Thoracic aorta (tissue), 2 donors: ENCODE results near the gene EXOC6B. TPM values are rescaled to one million over a fixed set of nuclear protein-coding genes. Genes with fewer than 3 reads are reported as not detected.

Source experiments
- ATAC-seq: fragments of 150-250 bp; one replicate; pipeline ENCODE4 v1.8.0; 2017; ENCODE audit warnings: low read depth; ENCODE audit not compliant: insufficient number of reproducible peaks, low FRiP score
- DNase-seq: peaks from one replicate; pipeline ENCODE4 v3.0.0-alpha.2; 2020; ENCODE audit warnings: low spot score
- H3K27ac ChIP-seq, 2 donors: fragments of 200-600 bp; sonication (generic); 1 replicate in 1 of 2; 2 replicates in 1 of 2; pipeline ENCODE4 v1.5.1; 2016; ENCODE audit warnings: mild to moderate bottlenecking in 2 of 2, moderate library complexity in 2 of 2
- H3K27me3 ChIP-seq: fragments of 200-600 bp; sonication (generic); replicated peaks from 2 replicates; pipeline ENCODE4 v1.6.0; 2016; ENCODE audit warnings: mild to moderate bottlenecking; ENCODE audit not compliant: insufficient read depth
- H3K36me3 ChIP-seq: fragments of 200-600 bp; sonication (generic); one replicate; pipeline ENCODE4 v1.5.1; 2016
- H3K4me1 ChIP-seq, 2 donors: fragments of 200-600 bp; sonication (generic); 1 replicate in 1 of 2; 2 replicates in 1 of 2; pipeline versions ENCODE4 v1.5.1 to v1.6.0; 2016; ENCODE audit warnings: low read depth in 2 of 2, mild to moderate bottlenecking in 1 of 2; ENCODE audit not compliant: control insufficient read depth in 1 of 2
- H3K4me3 ChIP-seq: fragments of 200-600 bp; sonication (generic); 2 replicates; pipeline ENCODE4 v1.5.1; 2016; ENCODE audit warnings: mild to moderate bottlenecking
- H3K9me3 ChIP-seq: fragments of 200-600 bp; sonication (generic); 2 replicates; pipeline ENCODE4 v1.5.1; 2016
- total RNA-seq, 2 donors: library from RNA; depleted of rRNA; stranded (reverse); fragments of >200 nt; gene quantifications; one replicate each; pipeline versions ENCODE4 v1.1.0 to v1.2.3, GENCODE V29; 2016
- TF ChIP-seq, protein P1 (sequence below): fragments of 200-600 bp; sonication (generic); IDR thresholded peaks from one replicate; pipeline ENCODE4 v1.5.1; 2019; ENCODE audit warnings: antibody characterized with exemption

EXOC6B gene
- total RNA-seq, 2 donors from 2014 or later = 29.6 to 44.5 TPM

GRCh38 chr2:72131371-72131891 is 694.4 kb downstream of the EXOC6B start:
- TF ChIP-seq, protein P1, sequence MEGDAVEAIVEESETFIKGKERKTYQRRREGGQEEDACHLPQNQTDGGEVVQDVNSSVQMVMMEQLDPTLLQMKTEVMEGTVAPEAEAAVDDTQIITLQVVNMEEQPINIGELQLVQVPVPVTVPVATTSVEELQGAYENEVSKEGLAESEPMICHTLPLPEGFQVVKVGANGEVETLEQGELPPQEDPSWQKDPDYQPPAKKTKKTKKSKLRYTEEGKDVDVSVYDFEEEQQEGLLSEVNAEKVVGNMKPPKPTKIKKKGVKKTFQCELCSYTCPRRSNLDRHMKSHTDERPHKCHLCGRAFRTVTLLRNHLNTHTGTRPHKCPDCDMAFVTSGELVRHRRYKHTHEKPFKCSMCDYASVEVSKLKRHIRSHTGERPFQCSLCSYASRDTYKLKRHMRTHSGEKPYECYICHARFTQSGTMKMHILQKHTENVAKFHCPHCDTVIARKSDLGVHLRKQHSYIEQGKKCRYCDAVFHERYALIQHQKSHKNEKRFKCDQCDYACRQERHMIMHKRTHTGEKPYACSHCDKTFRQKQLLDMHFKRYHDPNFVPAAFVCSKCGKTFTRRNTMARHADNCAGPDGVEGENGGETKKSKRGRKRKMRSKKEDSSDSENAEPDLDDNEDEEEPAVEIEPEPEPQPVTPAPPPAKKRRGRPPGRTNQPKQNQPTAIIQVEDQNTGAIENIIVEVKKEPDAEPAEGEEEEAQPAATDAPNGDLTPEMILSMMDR = no peak
- DNase-seq (no peak), ATAC-seq (no peak)
- Histone ChIP-seq H3K27me3 (no peaks in the 10 kb centered on the region), H3K27ac (no peak overlapping the region), H3K4me1 (peaks cover 0 to 3% of the 10 kb centered on the region in 2 donors), H3K4me3 (no peak overlapping the region), H3K9me3 (no peaks in the 10 kb centered on the region), H3K36me3 (no peaks in the 10 kb centered on the region)

GRCh38 chr2:72130659-72131360 is 695.0 kb downstream of the EXOC6B start:
- Histone ChIP-seq H3K4me3 (no peak overlapping the region), H3K27ac (no peak overlapping the region), H3K4me1 (no peaks in the 10 kb centered on the region), H3K9me3 (no peaks in the 10 kb centered on the region), H3K36me3 (no peaks in the 10 kb centered on the region), H3K27me3 (no peaks in the 10 kb centered on the region)
- ATAC-seq (no peak), DNase-seq (no peak)
- TF ChIP-seq, protein P1 = no peak

- ATAC-seq (no peak), DNase-seq (no peak)
- Histone ChIP-seq H3K27me3 (no peaks in the 10 kb centered on the region), H3K27ac (no peak overlapping the region), H3K4me3 (no peak overlapping the region), H3K4me1 (no peaks in the 10 kb centered on the region), H3K36me3 (no peaks in the 10 kb centered on the region), H3K9me3 (no peaks in the 10 kb centered on the region)
- TF ChIP-seq, protein P1 = no peak
These were observed 696.0 kb downstream of the EXOC6B start for GRCh38 chr2:72129681-72130340.

DNA sequence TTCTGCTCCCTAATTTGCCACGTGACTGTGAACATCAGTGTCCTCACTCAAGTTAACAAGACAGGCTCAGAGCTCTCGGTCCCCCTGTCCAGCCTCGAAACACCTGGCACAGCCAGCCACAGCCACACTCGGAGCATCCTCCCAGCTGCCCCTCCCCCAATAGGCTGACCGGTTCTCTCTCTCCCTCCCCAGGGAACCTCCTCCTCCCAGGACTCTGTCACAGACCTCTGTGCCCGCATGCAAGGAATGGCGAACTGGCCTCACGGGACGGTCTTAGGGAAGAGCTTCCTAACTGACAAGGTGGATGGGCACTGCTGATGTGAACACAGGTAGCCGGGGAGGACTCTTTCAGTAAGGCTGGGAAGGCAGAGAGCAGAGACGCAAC is 697.0 kb downstream of the EXOC6B start:
- Histone ChIP-seq H3K9me3 (no peaks in the 10 kb centered on the region), H3K36me3 (no peaks in the 10 kb centered on the region), H3K27me3 (no peaks in the 10 kb centered on the region), H3K27ac (no peak overlapping the region), H3K4me3 (no peak overlapping the region), H3K4me1 (no peaks in the 10 kb centered on the region)
- DNase-seq (no peak), ATAC-seq (no peak)
- TF ChIP-seq, protein P1 = no peak

DNA sequence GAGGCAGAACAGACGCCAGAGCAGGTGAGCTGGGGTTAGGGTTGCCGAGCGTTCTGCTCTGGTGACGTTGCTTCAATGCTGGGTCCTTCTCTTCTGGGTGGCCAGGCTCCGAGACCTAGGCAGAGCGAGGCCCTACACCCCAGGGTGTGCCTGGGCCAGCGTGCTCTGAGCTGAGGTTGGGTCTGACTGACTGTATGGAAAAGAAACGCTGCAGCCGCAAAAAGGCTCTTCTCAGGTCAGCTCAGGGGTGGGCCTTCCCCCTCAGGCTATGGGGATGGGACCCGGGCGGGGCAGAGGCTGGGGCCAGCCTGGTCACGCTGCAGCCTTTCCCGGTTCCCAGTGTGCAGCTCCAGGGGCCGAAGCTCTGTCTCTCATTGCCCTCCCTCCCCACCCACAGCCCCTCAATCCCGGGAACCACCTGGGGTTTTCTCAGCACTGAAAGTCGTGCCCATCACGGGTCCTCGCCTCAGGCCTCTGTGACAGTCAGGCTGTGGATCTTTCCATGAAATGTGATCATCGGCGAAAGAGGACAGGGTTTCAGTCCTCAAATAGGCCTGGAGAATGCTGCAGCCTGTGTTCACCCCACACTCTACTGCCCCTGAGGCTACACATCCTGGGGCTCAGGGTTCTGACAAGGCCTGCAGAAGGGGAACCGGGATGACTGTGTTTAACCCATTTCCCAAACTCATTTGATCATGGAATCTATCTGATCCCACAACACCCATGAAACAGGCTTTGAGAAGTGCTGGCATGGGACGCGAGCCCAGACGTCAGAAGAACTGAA is 697.6 kb downstream of the EXOC6B start:
- Histone ChIP-seq H3K27me3 (no peaks in the 10 kb centered on the region), H3K4me3 (no peak overlapping the region), H3K4me1 (no peaks in the 10 kb centered on the region), H3K9me3 (no peaks in the 10 kb centered on the region), H3K36me3 (no peaks in the 10 kb centered on the region), H3K27ac (no peak overlapping the region)
- ATAC-seq (no peak), DNase-seq (no peak)
- TF ChIP-seq, protein P1 = no peak
